Activated CD4-positive, alpha-beta T cell treated with anti-CD3 and anti-CD28 coated beads, Interleukin-2, amount 10 ng/mL, durations not matched to agents 7 days and 5 days (primary cell): Measurements from ENCODE around the gene CBARP. TPM values are rescaled to one million over a fixed set of nuclear protein-coding genes. Genes with fewer than 3 reads are reported as not detected.

Source experiments
- CTCF ChIA-PET: fragments of 350-600 bp; sonication (Branson Sonifier 250); formaldehyde crosslinking; loops from one replicate; lab custom pipeline; 2021; ENCODE audit warnings: antibody characterized with exemption; lab: Charles Lee
- POLR2A ChIA-PET: fragments of 350-600 bp; sonication (Branson Sonifier 250); formaldehyde crosslinking; loops from one replicate; lab custom pipeline; 2021; ENCODE audit warnings: antibody characterized with exemption; lab: Charles Lee
- DNase-seq: peaks from one replicate; pipeline ENCODE4 v3.0.0-alpha.2; 2020
- H3K27ac Mint-ChIP-seq: one replicate; pipeline ENCODE4 v1.8.0; 2021; ENCODE audit warnings: mild to moderate bottlenecking, moderate library complexity, mixed read lengths
- H3K27me3 Mint-ChIP-seq: one replicate; pipeline ENCODE4 v1.8.0; 2021; ENCODE audit warnings: mixed read lengths
- H3K36me3 Mint-ChIP-seq: one replicate; pipeline ENCODE4 v1.8.0; 2021; ENCODE audit warnings: low read depth, mixed read lengths
- H3K4me1 Mint-ChIP-seq: one replicate; pipeline ENCODE4 v1.8.0; 2021; ENCODE audit warnings: mixed read lengths
- H3K4me3 Mint-ChIP-seq: one replicate; pipeline ENCODE4 v1.8.0; 2021; ENCODE audit warnings: mild to moderate bottlenecking, moderate library complexity, mixed read lengths
- H3K9me3 Mint-ChIP-seq: one replicate; pipeline ENCODE4 v1.8.0; 2021; ENCODE audit warnings: mixed read lengths
- total RNA-seq, 2 experiments: library from RNA; stranded (reverse); gene quantifications; one replicate each; pipeline ENCODE4 v1.2.3, GENCODE V29; 2021

Gene CBARP
- total RNA-seq, 2 experiments from 2014 or later, result not detected

DNA sequence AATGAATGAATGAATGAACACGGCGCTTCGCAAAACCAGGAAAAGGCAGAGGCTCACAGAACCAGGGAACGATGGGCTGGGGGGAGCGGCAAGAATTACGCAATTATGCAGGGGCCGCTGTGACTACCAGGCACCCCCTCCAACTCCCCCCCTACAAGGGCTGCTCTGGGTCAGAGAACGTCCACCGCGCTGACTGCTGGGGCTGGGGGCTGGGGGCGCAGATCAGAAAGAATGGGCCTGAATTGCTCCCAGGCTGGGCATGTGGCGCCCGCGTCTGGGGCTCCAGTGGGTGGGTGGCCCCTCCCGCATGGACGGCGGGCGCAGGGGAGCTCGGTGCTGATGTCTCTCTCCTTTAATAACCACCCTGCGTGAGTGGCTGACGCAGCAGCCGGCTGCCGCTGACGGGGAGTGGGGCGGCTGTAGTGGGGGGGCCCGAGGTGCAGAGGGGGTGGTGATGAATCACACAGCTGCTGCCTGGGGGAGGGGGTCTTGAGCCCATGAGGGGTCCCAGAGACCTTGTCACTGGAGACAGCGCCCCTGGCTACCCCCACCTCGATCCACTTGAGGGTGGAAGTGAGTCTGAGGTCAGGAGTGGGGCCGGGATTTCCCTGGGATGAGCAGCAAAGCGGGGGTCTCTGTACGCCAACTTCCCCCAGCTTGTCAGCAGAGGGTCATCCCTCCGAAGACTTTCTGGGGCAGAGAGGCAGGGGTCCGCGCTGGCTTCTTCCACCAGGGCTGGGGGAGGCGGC lies 29.8 kb upstream of the CBARP start:
- no peak for DNase-seq
- H3K27me3 Mint-ChIP-seq, result peaks cover 2% of the 10 kb centered on the region
- ChIA-PET POLR2A (interaction anchor here (1.6 to 2.1 kb wide), 2 partner anchors 15 to 24 kb away, joined by 6 to 21 read pairs; no protein-coding TSS in a partner anchor), CTCF (interaction anchor here (0.7 to 11.3 kb wide), 7 partner anchors 13 to 241 kb away, joined by 3 to 299 read pairs (median 3); partner anchors contain the start of gene ATP5F1D)
- peaks cover 60% of the 10 kb centered on the region for H3K4me1 Mint-ChIP-seq
- peak overlapping the region; percentile 36 for H3K4me3 Mint-ChIP-seq
- peak overlapping the region; percentile 41 for H3K27ac Mint-ChIP-seq
- peaks cover 28% of the 10 kb centered on the region for H3K36me3 Mint-ChIP-seq
- H3K9me3 Mint-ChIP-seq, result no peaks in the 10 kb centered on the region

DNA sequence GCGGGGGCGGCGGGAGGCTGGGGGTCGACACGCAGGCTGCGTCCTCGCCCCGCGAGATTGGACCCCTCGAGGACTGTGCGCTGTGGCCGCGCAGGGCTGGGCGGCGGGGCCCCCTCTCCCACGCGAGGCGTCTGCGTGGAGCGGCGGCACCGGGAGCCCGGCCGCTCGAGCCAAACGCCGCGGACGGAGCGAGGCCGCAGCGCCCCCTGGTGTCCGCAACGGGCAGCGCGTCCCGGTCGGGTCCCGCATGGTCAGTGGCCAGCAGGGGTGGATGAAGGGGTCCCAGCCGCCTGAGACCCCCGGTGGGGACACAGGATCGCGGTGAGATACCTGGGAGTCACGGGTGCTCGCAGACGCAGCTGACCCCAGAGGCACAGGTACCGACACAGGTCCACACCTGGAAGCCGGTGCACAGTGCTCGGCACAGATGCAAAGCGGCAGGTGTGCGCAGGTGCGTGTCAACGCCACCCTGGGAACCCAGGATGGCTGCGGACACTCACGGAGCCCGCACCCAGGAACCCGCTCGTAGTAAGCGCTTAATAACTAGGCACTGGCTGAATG lies 29.2 kb upstream of the CBARP start:
- peak; percentile 66 for DNase-seq
- H3K36me3 Mint-ChIP-seq, result peaks cover 23% of the 10 kb centered on the region
- CTCF ChIA-PET, result interaction anchor here (0.7 to 11.3 kb wide), 21 partner anchors 9 to 618 kb away, joined by 3 to 299 read pairs (median 3); partner anchors contain the start of genes ATP5F1D, FAM174C, GPX4 and WDR18
- peaks cover 2% of the 10 kb centered on the region for H3K27me3 Mint-ChIP-seq
- peaks cover 58% of the 10 kb centered on the region for H3K4me1 Mint-ChIP-seq
- peak overlapping the region; percentile 58 for H3K4me3 Mint-ChIP-seq
- H3K9me3 Mint-ChIP-seq, result no peaks in the 10 kb centered on the region
- no peak overlapping the region for H3K27ac Mint-ChIP-seq
- POLR2A ChIA-PET, result interaction anchor here (1.6 to 2.1 kb wide), 2 partner anchors 14 to 23 kb away, joined by 6 to 21 read pairs; no protein-coding TSS in a partner anchor

DNA sequence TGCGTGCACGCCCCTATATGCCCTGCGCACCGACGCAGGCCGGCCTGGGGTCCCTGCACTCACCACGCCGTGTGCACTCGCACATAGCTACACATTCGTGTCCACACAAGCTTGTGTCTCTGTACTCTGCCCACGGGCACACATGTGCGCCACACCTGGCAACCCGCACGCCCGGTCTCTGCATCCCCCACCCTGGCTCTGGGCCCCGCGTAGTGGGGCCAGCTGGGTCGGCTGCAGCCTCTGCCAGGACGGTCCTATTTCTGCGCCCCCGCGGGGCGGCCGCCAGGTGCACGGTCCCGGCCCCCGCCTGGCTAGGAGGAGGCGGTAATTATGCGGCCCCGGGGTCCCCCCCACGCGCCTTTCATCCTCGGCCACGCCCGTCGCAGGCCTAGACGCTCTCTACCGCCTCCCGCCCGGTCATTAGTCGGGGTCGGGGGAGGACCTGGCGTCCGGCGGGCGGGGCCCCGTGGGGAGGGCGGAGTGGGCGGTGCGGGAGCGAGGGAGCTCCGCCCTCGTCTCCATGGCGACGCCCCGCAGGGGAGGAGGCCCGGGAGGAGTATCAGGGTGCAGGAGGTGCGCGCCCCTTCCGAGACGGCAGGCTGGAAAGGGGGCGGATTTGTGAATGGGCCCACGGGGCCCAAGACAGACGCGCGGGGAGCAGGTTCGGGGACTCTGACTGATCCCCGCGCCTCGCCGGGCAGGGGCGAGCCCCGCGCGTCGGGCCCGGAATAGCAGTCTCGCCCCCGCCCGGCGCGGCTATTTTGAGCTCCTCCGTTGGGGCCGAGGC lies 28.5 kb upstream of the CBARP start:
- POLR2A ChIA-PET, result interaction anchor here (1.6 to 2.1 kb wide), 2 partner anchors 13 to 22 kb away, joined by 6 to 21 read pairs; no protein-coding TSS in a partner anchor
- Mint-ChIP-seq H3K27me3 (peaks cover 2% of the 10 kb centered on the region), H3K4me3 (peak overlapping the region; percentile 58), H3K36me3 (peaks cover 16% of the 10 kb centered on the region), H3K4me1 (peaks cover 58% of the 10 kb centered on the region), H3K9me3 (no peaks in the 10 kb centered on the region), H3K27ac (peak overlapping the region; percentile 19)
- CTCF ChIA-PET, result interaction anchor here (0.6 to 11.3 kb wide), 24 partner anchors 9 to 617 kb away, joined by 3 to 299 read pairs (median 3); partner anchors contain the start of genes ABCA7, ATP5F1D, FAM174C and GPX4
- peak; percentile 86 for DNase-seq

DNA sequence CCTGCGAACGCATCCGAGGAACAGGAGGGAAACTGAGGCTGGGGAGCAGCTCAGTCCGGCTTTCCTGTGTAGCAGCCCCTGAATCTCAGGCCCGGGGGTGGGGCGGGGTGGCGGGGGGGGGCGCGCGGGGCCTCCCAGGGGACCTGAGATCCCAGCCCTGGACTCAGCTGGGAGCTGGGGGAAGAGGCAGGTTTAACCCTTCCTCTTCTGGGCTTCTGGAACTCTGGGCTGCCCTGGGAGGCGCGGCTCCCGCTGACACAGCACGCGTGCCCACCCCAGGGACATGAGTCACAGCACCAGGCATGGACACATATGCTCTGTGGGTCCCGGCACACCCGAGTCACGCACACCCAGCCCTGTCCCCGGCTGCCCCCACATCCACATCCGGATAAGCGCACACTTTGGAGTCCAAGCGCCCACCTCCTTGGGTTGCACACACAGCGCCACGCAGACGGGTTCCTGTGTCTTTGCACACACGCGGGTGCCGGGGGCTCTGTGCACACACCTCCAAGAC lies 27.9 kb upstream of the CBARP start:
- ChIA-PET CTCF (interaction anchor here (1.0 to 11.3 kb wide), 4 partner anchors 10 to 226 kb away, joined by 5 to 299 read pairs (median 58); partner anchors contain the start of genes ABCA7, ATP5F1D and FAM174C), POLR2A (no interaction called here)
- H3K4me3 Mint-ChIP-seq, result peak overlapping the region; percentile 58
- peaks cover 2% of the 10 kb centered on the region for H3K27me3 Mint-ChIP-seq
- peak overlapping the region; percentile 41 for H3K27ac Mint-ChIP-seq
- H3K9me3 Mint-ChIP-seq, result no peaks in the 10 kb centered on the region
- H3K36me3 Mint-ChIP-seq, result peaks cover 10% of the 10 kb centered on the region
- peak; percentile 39 for DNase-seq
- H3K4me1 Mint-ChIP-seq, result peaks cover 54% of the 10 kb centered on the region

DNA sequence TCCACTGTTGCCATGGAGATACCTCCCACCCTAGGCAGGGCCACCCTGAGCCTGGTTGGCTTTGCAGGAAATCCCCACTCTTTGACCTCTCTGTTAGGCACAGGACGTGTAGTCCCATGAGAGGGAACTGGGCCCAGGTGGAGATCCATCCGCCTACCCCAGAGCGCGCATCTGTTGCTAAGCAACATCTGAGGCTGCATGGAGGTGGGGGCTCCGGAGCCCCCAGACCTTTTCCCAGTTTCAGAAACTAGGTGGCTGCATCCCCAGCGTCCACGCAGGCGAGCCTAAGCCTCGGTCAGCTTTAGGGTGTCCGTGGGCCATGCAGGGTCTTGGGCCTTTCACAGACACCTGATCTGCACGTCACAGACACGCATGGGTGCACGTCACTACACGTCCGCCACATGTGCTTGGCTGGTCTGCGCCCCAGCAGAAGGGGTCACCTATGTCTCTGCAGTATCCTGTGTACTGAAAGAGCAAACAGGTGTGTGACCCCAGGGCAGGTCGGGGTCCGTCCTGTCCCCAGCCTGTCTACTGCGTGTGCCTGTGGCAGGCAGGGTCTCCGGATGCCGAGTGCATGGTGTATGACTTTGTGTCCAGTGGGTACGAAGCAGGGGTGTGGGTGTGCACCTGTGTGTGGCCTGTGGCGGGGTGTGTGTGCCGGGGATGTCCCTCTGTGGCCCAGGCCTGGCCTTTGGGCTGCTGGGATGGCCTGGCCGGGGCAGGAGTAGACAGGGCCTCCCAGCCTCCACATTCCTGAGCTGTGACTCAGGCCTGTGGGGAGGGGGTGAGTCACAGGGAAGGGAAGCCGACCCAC lies 27.2 kb upstream of the CBARP start:
- H3K9me3 Mint-ChIP-seq, result no peaks in the 10 kb centered on the region
- H3K27me3 Mint-ChIP-seq, result peaks cover 2% of the 10 kb centered on the region
- peak overlapping the region; percentile 69 for H3K27ac Mint-ChIP-seq
- POLR2A ChIA-PET, result no interaction called here
- no peak overlapping the region for H3K4me3 Mint-ChIP-seq
- peaks cover 3% of the 10 kb centered on the region for H3K36me3 Mint-ChIP-seq
- DNase-seq, result no peak
- H3K4me1 Mint-ChIP-seq, result peaks cover 48% of the 10 kb centered on the region
- CTCF ChIA-PET, result interaction anchor here (1.9 to 11.3 kb wide), 3 partner anchors 10 to 21 kb away, joined by 12 to 299 read pairs (median 105); partner anchors contain the start of genes ATP5F1D and FAM174C

DNA sequence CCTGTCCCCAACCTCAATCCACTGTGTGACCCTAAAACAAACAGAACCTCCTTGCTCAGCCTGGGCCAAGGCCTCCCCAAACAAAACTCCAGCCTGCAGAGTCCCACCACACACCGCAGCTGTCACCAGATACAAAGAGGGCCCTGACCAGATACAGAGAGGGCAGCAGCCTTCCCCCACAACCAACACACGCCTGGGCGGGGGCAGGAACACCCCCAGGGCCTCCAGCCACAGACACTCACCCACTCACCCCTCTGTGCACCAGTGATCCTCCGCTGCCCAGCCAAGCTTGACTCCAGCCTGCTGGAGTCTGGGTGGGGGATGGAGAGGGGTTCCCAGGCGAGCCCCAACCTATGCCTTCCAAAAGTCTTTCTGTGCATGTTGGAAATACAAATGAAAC lies 25.4 kb upstream of the CBARP start:
- no peak for DNase-seq
- ChIA-PET CTCF (interaction anchor here (2.0 to 11.3 kb wide), 3 partner anchors 9 to 19 kb away, joined by 5 to 299 read pairs (median 105); partner anchors contain the start of gene ATP5F1D), POLR2A (no interaction called here)
- no peaks in the 10 kb centered on the region for H3K9me3 Mint-ChIP-seq
- H3K27ac Mint-ChIP-seq, result peak overlapping the region; percentile 46
- H3K36me3 Mint-ChIP-seq, result peaks cover 7% of the 10 kb centered on the region
- H3K4me1 Mint-ChIP-seq, result peaks cover 55% of the 10 kb centered on the region
- H3K4me3 Mint-ChIP-seq, result peak overlapping the region; percentile 34
- H3K27me3 Mint-ChIP-seq, result peaks cover 2% of the 10 kb centered on the region

DNA sequence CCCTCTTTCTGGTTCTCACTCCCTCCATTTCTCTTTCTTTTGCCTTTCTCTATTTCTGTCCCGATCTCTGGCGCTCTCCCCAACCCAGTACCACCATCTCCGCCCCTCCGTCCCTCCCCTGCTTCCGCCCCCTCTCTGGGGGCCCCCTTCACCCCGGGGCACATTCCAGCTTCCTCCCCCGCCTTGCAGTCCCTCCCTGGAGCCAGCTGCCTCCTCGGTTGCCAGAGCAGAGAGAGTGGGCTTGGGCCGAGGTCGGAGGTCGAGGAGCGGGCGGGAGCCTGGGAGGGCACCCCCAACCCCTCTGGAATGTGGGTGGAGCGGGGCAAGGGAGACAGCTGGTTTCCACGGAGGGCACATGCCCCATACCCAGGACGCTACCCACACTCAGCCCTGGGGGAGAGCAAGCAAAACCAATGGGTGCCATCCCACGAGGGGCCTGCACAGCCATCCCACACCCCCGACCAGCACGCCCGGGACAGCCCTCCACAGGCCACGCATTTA lies 24.9 kb upstream of the CBARP start:
- Mint-ChIP-seq H3K27ac (no peak overlapping the region), H3K27me3 (peaks cover 2% of the 10 kb centered on the region), H3K4me3 (peak overlapping the region; percentile 30), H3K36me3 (peaks cover 12% of the 10 kb centered on the region), H3K4me1 (peaks cover 57% of the 10 kb centered on the region), H3K9me3 (no peaks in the 10 kb centered on the region)
- DNase-seq, result no peak
- ChIA-PET POLR2A (no interaction called here), CTCF (interaction anchor here (2.0 to 11.3 kb wide), 3 partner anchors 8 to 19 kb away, joined by 5 to 299 read pairs (median 105); partner anchors contain the start of gene ATP5F1D)

DNA sequence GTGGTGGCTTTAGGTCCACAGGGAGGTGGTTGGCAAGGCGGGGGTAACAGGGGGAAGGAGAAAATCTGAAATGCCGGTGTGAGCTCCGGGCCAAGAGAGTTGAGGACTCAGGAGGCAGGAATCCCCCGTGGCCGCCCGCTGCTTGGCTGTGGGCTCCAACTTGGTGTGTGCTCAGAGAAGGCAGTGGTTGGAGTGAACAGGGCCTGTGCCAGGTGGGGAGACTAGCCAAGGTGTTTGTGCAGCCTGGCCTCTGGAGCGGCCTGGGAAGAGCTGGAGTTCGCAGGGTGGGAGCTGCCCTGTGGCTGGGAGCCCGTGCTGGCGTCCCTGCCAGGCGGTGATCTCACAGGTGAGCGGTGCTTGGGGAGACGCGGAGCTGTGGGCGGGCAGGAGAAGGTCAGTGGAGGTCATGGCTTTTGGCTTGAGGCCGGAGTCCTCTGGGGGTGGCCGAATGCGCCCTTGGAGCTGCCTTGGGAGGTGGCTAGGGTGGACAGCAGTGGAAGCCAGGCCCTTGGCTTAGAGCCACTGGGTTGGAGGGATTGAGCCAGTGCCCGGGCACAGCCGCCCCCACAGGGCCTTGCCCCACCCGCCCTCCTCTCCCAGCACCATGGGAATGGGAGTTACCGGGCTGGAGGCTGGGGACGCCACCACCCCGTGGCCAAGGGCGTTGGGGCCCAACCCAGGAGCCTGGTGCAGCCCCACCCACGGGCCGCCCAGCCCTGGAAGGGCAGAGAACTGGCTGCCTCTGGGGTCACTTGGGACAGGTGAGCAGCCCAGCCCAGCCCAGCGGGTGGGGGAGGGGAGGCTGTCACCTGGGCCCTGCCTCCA lies 24.2 kb upstream of the CBARP start:
- ChIA-PET CTCF (interaction anchor here (2.0 to 11.3 kb wide), 3 partner anchors 7 to 18 kb away, joined by 5 to 299 read pairs (median 105); partner anchors contain the start of gene ATP5F1D), POLR2A (interaction anchor here (0.7 kb wide), 1 partner anchor 10 kb away, joined by 3 read pairs; no protein-coding TSS in a partner anchor)
- Mint-ChIP-seq H3K4me1 (peaks cover 55% of the 10 kb centered on the region), H3K27me3 (no peaks in the 10 kb centered on the region), H3K9me3 (no peaks in the 10 kb centered on the region), H3K4me3 (peak overlapping the region; percentile 87), H3K36me3 (peaks cover 16% of the 10 kb centered on the region), H3K27ac (peak overlapping the region; percentile 93)
- peak; percentile 33 for DNase-seq

DNA sequence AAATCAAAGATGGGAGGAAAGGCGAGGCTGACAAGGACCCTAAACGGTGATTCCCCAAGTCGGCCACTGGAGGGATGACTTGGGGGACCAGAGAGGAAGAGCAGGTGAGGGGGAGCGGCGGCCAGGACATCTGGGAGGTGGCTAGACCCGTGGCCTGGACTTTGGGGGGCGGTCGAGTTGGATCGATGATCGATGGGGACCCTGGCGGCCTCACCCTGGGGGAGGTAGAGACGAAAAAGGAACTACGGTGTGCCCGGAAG lies 23.7 kb upstream of the CBARP start:
- CTCF ChIA-PET, result interaction anchor here (2.0 to 11.3 kb wide), 2 partner anchors 12 to 18 kb away, joined by 5 to 299 read pairs; partner anchors contain the start of gene ATP5F1D
- peak; percentile 42 for DNase-seq

DNA sequence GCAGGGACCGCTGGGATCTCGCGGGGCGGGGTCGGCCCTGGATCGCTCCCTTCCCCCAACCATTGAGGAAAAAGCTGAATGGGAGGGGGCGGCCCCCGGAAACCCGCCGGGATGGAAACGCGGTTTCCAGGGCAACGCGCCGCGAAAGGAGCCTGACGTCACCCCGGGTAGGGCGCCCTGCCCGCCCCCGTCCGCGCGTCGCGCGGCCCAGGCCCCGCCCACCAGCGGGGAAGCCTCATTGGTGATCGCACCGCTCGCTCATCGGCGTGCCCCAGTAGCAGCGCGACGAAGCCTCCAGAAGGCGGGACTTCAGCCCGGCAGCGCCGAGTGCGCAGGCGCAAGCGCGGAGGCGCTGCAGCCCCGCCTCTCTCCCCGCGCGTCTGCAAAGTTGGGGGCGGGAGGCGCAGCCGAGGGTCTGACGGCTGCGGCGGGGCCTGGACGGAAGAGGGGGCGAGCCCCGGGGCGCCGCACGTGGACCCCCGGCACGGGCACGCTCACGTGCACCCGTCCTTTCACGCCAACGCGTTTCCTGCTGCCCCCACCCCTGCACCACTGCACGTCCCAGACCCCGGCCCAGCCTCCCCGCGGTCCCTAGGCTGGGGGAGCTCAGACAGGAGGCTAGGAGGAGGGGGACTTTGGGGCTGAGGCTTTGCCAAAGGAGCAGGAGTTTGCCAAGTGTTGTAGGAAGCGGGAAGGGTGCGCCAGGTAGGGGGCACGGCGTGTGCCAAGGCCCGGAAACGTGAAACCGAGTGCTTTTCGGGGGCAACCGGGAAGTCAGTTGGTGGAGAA lies 23.1 kb upstream of the CBARP start:
- Mint-ChIP-seq H3K36me3 (peaks cover 16% of the 10 kb centered on the region), H3K4me1 (peaks cover 57% of the 10 kb centered on the region), H3K27ac (peak overlapping the region; percentile 93), H3K4me3 (peak overlapping the region; percentile 87), H3K27me3 (no peaks in the 10 kb centered on the region), H3K9me3 (no peaks in the 10 kb centered on the region)
- DNase-seq, result peak; percentile 97
- ChIA-PET CTCF (interaction anchor here (1.2 to 11.3 kb wide), 4 partner anchors 8 to 17 kb away, joined by 3 to 299 read pairs (median 4); partner anchors contain the start of genes ATP5F1D and CIRBP), POLR2A (interaction anchor here (1.2 kb wide), 1 partner anchor 8 kb away, joined by 3 read pairs; the partner anchor contains the start of gene CIRBP)

More for the DNA sequence above, 23.7 kb upstream of the CBARP start:
- Mint-ChIP-seq H3K36me3 (peaks cover 16% of the 10 kb centered on the region), H3K9me3 (no peaks in the 10 kb centered on the region), H3K27me3 (no peaks in the 10 kb centered on the region), H3K27ac (peak overlapping the region; percentile 93), H3K4me3 (peak overlapping the region; percentile 87), H3K4me1 (peaks cover 57% of the 10 kb centered on the region)
- POLR2A ChIA-PET, result interaction anchor here (0.7 kb wide), 1 partner anchor 10 kb away, joined by 3 read pairs; no protein-coding TSS in a partner anchor
